OCI-LY1 (cell line): Measurements from ENCODE around the gene PCNX1.

Experiments
- H2AFZ ChIP-seq: fragments of 200-600 bp; sonication (generic), shearing (Covaris generic); 2 replicates; pipeline ENCODE4 v1.6.0; 2014; ENCODE audit warnings: antibody characterized with exemption, mild to moderate bottlenecking, low read length
- H3F3A ChIP-seq: fragments of 200-600 bp; sonication (generic), shearing (Covaris generic); 2 replicates; pipeline ENCODE4 v1.6.0; 2014; ENCODE audit warnings: mild to moderate bottlenecking, antibody characterized with exemption, low read length, moderate library complexity; ENCODE audit not compliant: insufficient read depth
- H3K27ac ChIP-seq: fragments of 200-600 bp; sonication (generic); 2 replicates; pipeline ENCODE4 v1.5.1; 2014; ENCODE audit warnings: low read length, mixed run types, mild to moderate bottlenecking, low read depth; ENCODE audit not compliant: poor library complexity, severe bottlenecking
- H3K27me3 ChIP-seq: fragments of 200-600 bp; sonication (generic); 2 replicates; pipeline ENCODE4 v1.6.0; 2014; ENCODE audit warnings: antibody characterized with exemption, mild to moderate bottlenecking, low read length, moderate library complexity; ENCODE audit not compliant: insufficient read depth
- H3K36me3 ChIP-seq: fragments of 200-600 bp; sonication (generic); 2 replicates; pipeline ENCODE4 v1.6.1; 2014; ENCODE audit warnings: mild to moderate bottlenecking, antibody characterized with exemption, low read length, moderate library complexity, mixed read lengths; ENCODE audit not compliant: insufficient read depth
- H3K4me1 ChIP-seq: fragments of 200-600 bp; sonication (generic); 2 replicates; pipeline ENCODE4 v1.5.1; 2014; ENCODE audit warnings: mild to moderate bottlenecking, low read length, moderate library complexity; ENCODE audit not compliant: insufficient read depth, severe bottlenecking
- H3K4me2 ChIP-seq: fragments of 200-600 bp; sonication (generic), shearing (Covaris generic); 2 replicates; pipeline ENCODE4 v1.6.1; 2014; ENCODE audit warnings: low read length
- H3K4me3 ChIP-seq: fragments of 200-600 bp; sonication (generic); 2 replicates; pipeline ENCODE4 v1.5.1; 2014; ENCODE audit warnings: low read length, low read depth, mild to moderate bottlenecking, mixed read lengths; ENCODE audit not compliant: poor library complexity, severe bottlenecking
- H3K79me2 ChIP-seq: fragments of 200-600 bp; shearing (Covaris generic); 2 replicates; pipeline ENCODE4 v1.6.1; 2016; ENCODE audit warnings: mixed run types, low read length, mixed read lengths; ENCODE audit not compliant: insufficient read depth
- H3K9ac ChIP-seq: fragments of 200-600 bp; sonication (generic), shearing (Covaris generic); 2 replicates; pipeline ENCODE4 v1.6.1; 2014; ENCODE audit warnings: mild to moderate bottlenecking, low read length, mixed read lengths
- H3K9me2 ChIP-seq: fragments of 200-600 bp; sonication (generic), shearing (Covaris generic); 2 replicates; pipeline ENCODE4 v1.6.1; 2014; ENCODE audit warnings: low read depth, mild to moderate bottlenecking, low read length, mixed read lengths
- H3K9me3 ChIP-seq: fragments of 200-600 bp; shearing (Covaris generic); 2 replicates; pipeline ENCODE4 v1.6.1; 2014; ENCODE audit warnings: low read length, mixed read lengths
- H4K20me1 ChIP-seq: fragments of 200-600 bp; sonication (generic), shearing (Covaris generic); 2 replicates; pipeline ENCODE4 v1.6.0; 2016; ENCODE audit warnings: mild to moderate bottlenecking, low read length; ENCODE audit not compliant: insufficient read depth
- EZH2 ChIP-seq: fragments of 200-600 bp; sonication (generic), shearing (Covaris generic); IDR thresholded peaks from 2 replicates; pipeline ENCODE4 v1.8.0; 2017; ENCODE audit warnings: borderline replicate concordance, mixed run types, mild to moderate bottlenecking, antibody characterized with exemption, low read length, moderate library complexity, mixed read lengths
- TF ChIP-seq, protein P1 (sequence below): fragments of 200-600 bp; sonication (generic), shearing (Covaris generic); IDR thresholded peaks from 2 replicates; pipeline ENCODE4 v1.5.1; 2017; ENCODE audit warnings: mild to moderate bottlenecking, antibody characterized with exemption, low read length, moderate library complexity, mixed read lengths

PCNX1 gene

GRCh38 chr14:70995211-70995610, 88.0 kb downstream of the PCNX1 start:
- Histone ChIP-seq H3F3A (no peaks in the 10 kb centered on the region), H3K9me2 (no peaks in the 10 kb centered on the region; the same call in 1 of the 2 replicates), H3K9ac (no peak overlapping the region), H3K36me3 (peaks cover 7% of the 10 kb centered on the region; the same call in 1 of the 2 replicates), H3K4me2 (no peak overlapping the region), H2AFZ (no peak overlapping the region), H3K27ac (no peak overlapping the region), H3K4me1 (no peaks in the 10 kb centered on the region), H3K79me2 (no peaks in the 10 kb centered on the region), H3K9me3 (no peaks in the 10 kb centered on the region), H4K20me1 (no peaks in the 10 kb centered on the region), H3K4me3 (no peak overlapping the region), H3K27me3 (no peaks in the 10 kb centered on the region)
- TF ChIP-seq, protein P1, sequence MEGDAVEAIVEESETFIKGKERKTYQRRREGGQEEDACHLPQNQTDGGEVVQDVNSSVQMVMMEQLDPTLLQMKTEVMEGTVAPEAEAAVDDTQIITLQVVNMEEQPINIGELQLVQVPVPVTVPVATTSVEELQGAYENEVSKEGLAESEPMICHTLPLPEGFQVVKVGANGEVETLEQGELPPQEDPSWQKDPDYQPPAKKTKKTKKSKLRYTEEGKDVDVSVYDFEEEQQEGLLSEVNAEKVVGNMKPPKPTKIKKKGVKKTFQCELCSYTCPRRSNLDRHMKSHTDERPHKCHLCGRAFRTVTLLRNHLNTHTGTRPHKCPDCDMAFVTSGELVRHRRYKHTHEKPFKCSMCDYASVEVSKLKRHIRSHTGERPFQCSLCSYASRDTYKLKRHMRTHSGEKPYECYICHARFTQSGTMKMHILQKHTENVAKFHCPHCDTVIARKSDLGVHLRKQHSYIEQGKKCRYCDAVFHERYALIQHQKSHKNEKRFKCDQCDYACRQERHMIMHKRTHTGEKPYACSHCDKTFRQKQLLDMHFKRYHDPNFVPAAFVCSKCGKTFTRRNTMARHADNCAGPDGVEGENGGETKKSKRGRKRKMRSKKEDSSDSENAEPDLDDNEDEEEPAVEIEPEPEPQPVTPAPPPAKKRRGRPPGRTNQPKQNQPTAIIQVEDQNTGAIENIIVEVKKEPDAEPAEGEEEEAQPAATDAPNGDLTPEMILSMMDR = no peak
- no peak for TF ChIP-seq EZH2

DNA sequence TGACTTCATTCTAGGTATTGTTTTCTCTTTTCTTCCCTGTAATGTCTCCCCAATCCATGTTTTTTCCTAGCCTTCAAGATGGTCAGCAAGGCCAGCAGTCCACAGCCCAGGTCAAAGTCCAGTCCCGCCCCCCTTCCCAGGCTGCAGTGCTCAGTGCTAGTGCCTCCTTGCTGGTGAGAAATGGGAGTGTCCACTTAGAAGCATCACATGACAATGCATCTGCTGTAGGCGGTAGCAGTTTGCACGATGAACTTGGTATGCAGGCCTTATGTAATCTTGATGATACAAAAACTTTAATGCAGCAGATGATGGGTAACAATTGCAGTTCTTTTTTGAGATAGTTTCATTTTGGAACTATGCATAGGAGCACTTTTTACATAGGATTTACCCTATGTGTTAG, 88.4 kb downstream of the PCNX1 start:
- Histone ChIP-seq H3K4me2 (no peak overlapping the region), H2AFZ (no peak overlapping the region), H3K79me2 (no peaks in the 10 kb centered on the region), H3K27ac (no peak overlapping the region), H3K4me3 (no peak overlapping the region), H3K9me2 (no peaks in the 10 kb centered on the region; the same call in 1 of the 2 replicates), H3K9ac (no peak overlapping the region), H3K9me3 (no peaks in the 10 kb centered on the region), H3K4me1 (no peaks in the 10 kb centered on the region), H3F3A (no peaks in the 10 kb centered on the region), H3K27me3 (no peaks in the 10 kb centered on the region), H3K36me3 (peaks cover 7% of the 10 kb centered on the region; the same call in 1 of the 2 replicates), H4K20me1 (no peaks in the 10 kb centered on the region)
- TF ChIP-seq, protein P1 = no peak
- no peak for TF ChIP-seq EZH2

DNA sequence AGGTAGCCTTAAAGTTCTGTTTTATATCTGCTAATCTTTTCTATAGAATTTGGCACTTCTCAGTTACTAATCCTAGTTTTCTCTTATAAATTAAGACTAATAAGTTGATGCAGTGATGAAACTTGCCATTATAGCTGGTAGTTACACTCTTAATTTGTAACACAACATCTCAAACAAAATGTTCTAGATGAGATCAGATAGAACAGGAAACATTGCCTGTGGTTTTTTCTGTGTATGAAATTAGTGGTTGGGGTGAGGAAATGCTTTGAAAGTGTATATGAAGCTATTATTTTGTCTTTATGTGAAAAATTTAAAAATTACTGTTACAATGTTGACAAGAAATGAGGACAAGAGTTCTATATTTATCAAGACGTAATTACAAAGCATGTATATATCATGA, 91.9 kb downstream of the PCNX1 start:
- Histone ChIP-seq H3K4me3 (no peak overlapping the region), H4K20me1 (no peaks in the 10 kb centered on the region), H2AFZ (no peak overlapping the region), H3K27ac (no peak overlapping the region), H3K36me3 (peaks cover 7% of the 10 kb centered on the region; the same call in 1 of the 2 replicates), H3K4me2 (no peak overlapping the region), H3K9ac (no peak overlapping the region), H3K9me2 (no peaks in the 10 kb centered on the region; the same call in 1 of the 2 replicates), H3K27me3 (no peaks in the 10 kb centered on the region), H3K9me3 (no peaks in the 10 kb centered on the region), H3K79me2 (no peaks in the 10 kb centered on the region), H3K4me1 (no peaks in the 10 kb centered on the region), H3F3A (no peaks in the 10 kb centered on the region)
- TF ChIP-seq, protein P1 = no peak
- no peak for TF ChIP-seq EZH2
